Measurements from ENCODE around the gene GPX4. TPM values are rescaled to one million over a fixed set of nuclear protein-coding genes. Genes with fewer than 3 reads are reported as not detected.

The GPX4 gene
- total and polyA plus RNA-seq, 2 of the 13 experiments (the other 11 are each of a cell fraction or from before 2014, with no cell fraction given): 535 to 613 TPM

DNA sequence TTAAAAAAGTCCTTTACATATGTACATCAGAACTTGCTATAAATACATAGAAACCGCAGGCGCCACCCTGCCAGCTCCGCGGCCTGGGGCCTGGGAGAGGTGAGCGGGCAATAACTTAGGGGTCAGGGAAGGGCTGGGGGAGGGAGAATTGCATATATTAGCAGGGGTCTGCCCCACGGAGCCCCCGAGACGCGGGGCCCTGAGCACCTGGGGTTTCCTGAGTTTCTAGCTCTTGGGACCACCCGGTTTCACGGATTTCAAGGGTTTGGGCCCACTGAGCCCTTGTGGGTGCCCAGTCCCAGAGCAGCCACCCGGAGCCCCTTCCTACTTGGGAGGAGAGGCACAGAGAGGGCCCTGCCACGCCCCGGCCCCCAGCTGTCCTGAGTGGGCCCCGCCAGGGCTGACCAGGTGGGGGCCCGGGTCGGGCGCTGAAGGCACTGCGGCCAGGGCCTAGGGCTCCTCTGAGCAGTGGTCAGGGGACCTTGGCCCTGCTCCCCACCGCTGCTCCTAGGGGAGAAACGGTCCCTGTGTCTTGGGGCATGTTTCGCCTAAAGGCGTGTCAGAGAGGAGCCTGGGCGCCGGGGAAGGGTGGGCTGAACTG lies 4.0 kb downstream of the GPX4 start:
- Histone ChIP-seq H3K4me2 (ENCODE audit: low read depth, low read length) (no peak overlapping the region), H4K20me1 (ENCODE audit: insufficient read depth, low read length) (peaks cover 15% of the 10 kb centered on the region; the same call in 1 of the 2 replicates), H3K4me1 (ENCODE audit: insufficient read depth, low read length) (peaks cover 36% of the 10 kb centered on the region), H3K79me2 (ENCODE audit: insufficient read depth, low read length) (peaks cover 11% of the 10 kb centered on the region), H3K4me3 (replicated peaks in 1 of 3; ENCODE audit: insufficient read depth in 1 of 3, low read depth in 2 of 3, low read length in 3 of 3) (no peak overlapping the region), H3K9ac (ENCODE audit: insufficient read depth, low read depth, low read length) (no peak overlapping the region), H3K9me3 (ENCODE audit: low read length) (no peaks in the 10 kb centered on the region), H3K27me3 (ENCODE audit: control insufficient read depth in 1 of 2, insufficient read depth in 2 of 2, low read length in 2 of 2) (no peaks in the 10 kb centered on the region), H3K36me3 (replicated peaks in 1 of 2; ENCODE audit: control insufficient read depth in 1 of 2, insufficient read depth in 2 of 2, low read length in 2 of 2) (peaks cover 10 to 20% of the 10 kb centered on the region in 2 experiments; a peak in 4 of 5 replicates), H2AFZ (ENCODE audit: low read length) (no peak overlapping the region), H3K27ac (ENCODE audit: extremely low read length, insufficient read depth, low read length) (no peak overlapping the region)
- ChIA-PET POLR2A (interaction anchor here (1.2 kb wide), 1 partner anchor 10 kb away, joined by 6 read pairs; no protein-coding TSS in a partner anchor), CTCF (ENCODE audit: low intra/inter-chr PET ratio, low total read pairs) (no interaction called here)
- TF ChIP-seq JUN (CRISPR knock-in tag; IDR thresholded peaks at IDR 0.05) (no peak), HOXA3 (CRISPR knock-in tag; IDR thresholded peaks at IDR 0.05) (peak; percentile 24; the same call in 1 of the 2 replicates), SRSF1 (optimal IDR thresholded peaks at IDR 0.05; ENCODE audit: low read depth, low read length) (no peak), RBFOX2 (IDR thresholded peaks at IDR 0.05; ENCODE audit: low read depth, low read length) (peak; percentile 76), POLR2G (IDR thresholded peaks at IDR 0.05; ENCODE audit: low read depth, low read length) (peak; percentile 29), POLR2AphosphoS5 (IDR thresholded peaks at IDR 0.05; ENCODE audit: low read depth, low read length) (0 out of 2 replicates have a peak, but pooled peaks have one; percentile 24), ZNF446 (CRISPR knock-in tag; IDR thresholded peaks at IDR 0.05) (0 out of 2 replicates have a peak, but pooled peaks have one; percentile 28), SOX13 (IDR thresholded peaks at IDR 0.05) (no peak), SOX13 (CRISPR knock-in tag; conservative IDR thresholded peaks at IDR 0.05 in 1 of 2, IDR thresholded peaks at IDR 0.05 in 1 of 2) (0 out of 4 replicates have a peak, but pooled peaks of 1 of the 2 experiments have one; percentile 39), ZNF17 (CRISPR knock-in tag; IDR thresholded peaks at IDR 0.05) (no peak), AGO1 (IDR thresholded peaks at IDR 0.05; ENCODE audit: low read depth, low read length, poor library complexity, severe bottlenecking) (peak; percentile 90), ZFX (CRISPR knock-in tag; IDR thresholded peaks at IDR 0.05; ENCODE audit: low read depth) (0 out of 2 replicates have a peak, but pooled peaks have one; percentile 5), AGO2 (optimal IDR thresholded peaks at IDR 0.05; ENCODE audit: low read depth, low read length) (peak; percentile 96), ZC3H13 (CRISPR knock-in tag; IDR thresholded peaks at IDR 0.05) (peak; percentile 39; the same call in 1 of the 2 replicates), RBM22 (optimal IDR thresholded peaks at IDR 0.05; ENCODE audit: low read length) (peak; percentile 90)
- TF ChIP-seq, protein P1, sequence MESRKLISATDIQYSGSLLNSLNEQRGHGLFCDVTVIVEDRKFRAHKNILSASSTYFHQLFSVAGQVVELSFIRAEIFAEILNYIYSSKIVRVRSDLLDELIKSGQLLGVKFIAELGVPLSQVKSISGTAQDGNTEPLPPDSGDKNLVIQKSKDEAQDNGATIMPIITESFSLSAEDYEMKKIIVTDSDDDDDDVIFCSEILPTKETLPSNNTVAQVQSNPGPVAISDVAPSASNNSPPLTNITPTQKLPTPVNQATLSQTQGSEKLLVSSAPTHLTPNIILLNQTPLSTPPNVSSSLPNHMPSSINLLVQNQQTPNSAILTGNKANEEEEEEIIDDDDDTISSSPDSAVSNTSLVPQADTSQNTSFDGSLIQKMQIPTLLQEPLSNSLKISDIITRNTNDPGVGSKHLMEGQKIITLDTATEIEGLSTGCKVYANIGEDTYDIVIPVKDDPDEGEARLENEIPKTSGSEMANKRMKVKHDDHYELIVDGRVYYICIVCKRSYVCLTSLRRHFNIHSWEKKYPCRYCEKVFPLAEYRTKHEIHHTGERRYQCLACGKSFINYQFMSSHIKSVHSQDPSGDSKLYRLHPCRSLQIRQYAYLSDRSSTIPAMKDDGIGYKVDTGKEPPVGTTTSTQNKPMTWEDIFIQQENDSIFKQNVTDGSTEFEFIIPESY (CRISPR knock-in tag; IDR thresholded peaks at IDR 0.05): peak; percentile 8; the same call in 1 of the 2 replicates
- DNase-seq (ENCODE audit: low spot score): no peak
- intact Hi-C loops (cut with micrococcal nuclease; ENCODE audit: unreplicated experiment): loop anchor here (10.0 kb wide), 1 partner anchor 53 kb away; no protein-coding TSS in a partner anchor
- no peak for ATAC-seq
- in situ Hi-C loops (cut with HindIII; ENCODE audit: extremely low pct_ligation_motif_present, low pct_unique_long_range_greater_than_20kb): no loop called here
- BruUV-seq (replicated peaks): no TSS peak
- FAIRE-seq: no peak
- 98% methylated on average over 11 of the region's 25 CpGs for WGBS (ENCODE audit: low lambda C conversion rate)
